Activated CD4-positive, alpha-beta T cell treated with anti-CD3 and anti-CD28 coated beads, Interleukin-2, amount 50 U/mL, for 1 hour (primary cell): ENCODE results near the gene IER3IP1.
A peak's percentile ranks its signal among the peaks of the same experiment; 100 is the strongest.
"Not testable (repeated sequence)": the region's sequence is repeated elsewhere in the genome, so short reads cannot be mapped to it uniquely, and the experiment has no call there.

ENCODE experiments used
- DNase-seq: peaks from one replicate; pipeline ENCODE4 v3.0.0-alpha.2; 2020

IER3IP1 gene, protein sequence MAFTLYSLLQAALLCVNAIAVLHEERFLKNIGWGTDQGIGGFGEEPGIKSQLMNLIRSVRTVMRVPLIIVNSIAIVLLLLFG

GRCh38 chr18:47175898-47176575, at the start of gene IER3IP1:
TSS of gene IER3IP1 (minus strand) at chr18:47176364. CDS start at chr18:47176277, 87 bp downstream.
- peak; percentile 85 for DNase-seq

DNA sequence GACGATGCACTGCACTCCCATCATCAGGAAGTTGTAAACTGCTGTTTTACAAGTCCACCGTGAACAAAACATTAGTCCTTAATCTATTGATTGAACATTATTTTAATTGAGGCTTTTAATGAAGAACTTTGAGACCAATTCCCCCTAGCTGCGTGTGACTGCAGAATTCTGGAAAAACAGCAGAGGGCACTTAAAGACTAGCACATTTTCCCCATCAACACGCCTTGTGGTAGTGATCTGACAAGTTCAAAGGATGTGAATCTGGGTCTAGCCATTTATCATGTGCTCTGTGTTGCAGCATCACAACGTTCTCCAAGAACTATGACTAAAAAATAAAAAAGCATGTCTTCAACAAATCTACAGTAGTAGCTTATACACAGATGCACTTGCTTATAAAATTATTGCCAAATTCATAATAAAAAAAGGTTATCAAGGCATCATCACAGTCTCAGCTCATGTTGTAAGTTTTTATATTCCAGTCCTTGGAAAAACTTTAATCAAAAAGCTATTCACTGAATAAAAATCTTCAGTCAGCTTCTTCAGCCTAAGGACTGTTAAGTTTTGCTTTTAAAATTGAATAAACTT, 39.5 kb upstream of the IER3IP1 start:
- DNase-seq, result no peak

DNA sequence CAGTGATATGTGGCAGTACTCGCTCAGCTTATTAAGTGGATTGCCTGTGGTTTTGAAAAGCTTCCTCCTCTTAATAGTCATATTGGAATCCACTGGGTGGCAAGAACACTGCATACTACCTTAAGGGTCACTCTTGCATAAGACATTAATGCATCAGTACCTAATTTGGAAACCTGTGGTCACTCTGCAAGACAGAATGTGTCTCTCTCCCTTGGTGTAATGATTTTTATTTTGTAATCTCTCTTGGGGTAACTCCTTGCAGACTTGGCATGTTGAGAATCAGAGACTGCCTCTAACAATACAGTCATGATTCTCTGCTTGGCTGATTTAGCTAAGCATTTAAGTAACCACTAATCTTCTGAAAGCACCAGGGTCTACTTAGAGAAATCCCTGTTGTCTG, 33.0 kb upstream of the IER3IP1 start:
- no peak for DNase-seq

DNA sequence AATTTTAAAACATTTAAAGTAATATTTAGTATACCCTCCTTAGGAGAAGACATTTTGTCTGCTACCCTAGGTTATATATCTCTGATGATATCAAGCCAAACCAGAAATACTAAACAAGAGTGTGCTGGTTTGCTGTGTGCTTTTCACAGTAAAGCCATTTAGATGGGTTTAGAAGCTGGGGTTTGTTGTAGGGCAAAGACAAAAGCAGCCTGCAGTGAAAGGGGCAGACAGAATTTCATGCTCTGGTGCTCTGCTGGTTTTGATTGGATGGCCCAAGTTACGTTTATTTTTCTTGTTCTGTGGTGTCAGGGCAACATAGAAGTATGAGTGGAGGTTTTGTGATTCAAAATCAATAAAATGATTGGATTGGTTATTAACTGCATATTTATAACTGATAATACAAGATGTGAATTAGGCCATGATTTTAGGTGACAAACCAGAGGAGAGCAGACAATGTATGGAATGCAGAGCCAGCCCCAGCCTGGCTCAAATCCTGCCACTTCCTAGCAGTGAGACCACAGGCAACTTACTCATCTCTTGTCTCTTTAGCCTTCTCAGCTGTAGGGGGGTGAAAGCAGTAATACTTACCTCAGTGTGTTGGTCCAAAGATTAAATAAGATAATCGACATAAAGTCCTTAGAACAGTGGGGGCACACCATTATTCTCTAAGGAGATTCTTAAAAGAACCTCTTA, 30.9 kb upstream of the IER3IP1 start:
- DNase-seq, result no peak

GRCh38 chr18:47204908-47205522, 28.9 kb upstream of the IER3IP1 start:
- peak; percentile 22 for DNase-seq

DNA sequence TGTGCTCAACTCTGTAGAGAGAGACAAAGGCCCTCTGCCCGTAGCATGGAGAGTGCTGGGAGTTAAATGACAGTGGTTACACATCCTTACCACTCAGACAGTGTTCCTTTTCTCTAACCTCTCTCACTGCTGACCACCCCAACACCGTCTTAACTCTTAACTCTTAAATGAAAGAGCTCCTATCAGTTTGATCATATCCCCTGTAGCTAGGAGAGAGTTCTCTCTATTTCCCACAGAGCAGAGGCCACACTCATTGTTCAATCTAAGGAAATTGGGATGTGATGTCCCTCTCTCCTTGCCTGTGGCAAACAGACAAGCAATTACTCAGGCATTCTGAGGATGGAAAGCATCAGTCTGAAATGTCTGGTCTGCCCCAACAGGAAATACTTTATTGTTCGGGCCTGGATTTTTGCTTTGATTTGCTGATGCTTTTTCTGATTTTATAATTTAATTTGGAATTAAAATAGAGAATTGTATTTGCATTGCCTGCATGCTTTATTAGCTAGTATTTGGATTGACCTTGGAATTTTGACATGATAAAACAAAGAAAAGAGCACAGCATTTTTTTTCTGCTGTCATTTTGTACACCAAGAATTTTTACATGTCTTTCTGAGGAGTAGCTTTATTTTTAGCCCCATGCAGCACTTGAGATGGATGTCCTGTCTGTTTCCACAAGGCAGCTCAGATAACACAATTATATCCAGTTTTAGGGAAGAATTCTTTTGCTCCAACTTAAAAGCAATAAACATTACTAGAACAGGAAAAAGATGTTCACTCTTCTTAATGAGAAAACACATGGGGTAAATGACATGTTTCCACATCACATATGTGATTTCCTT, 27.7 kb upstream of the IER3IP1 start:
- no peak for DNase-seq

- DNase-seq, result not testable (repeated sequence)
These were observed 19.8 kb upstream of the IER3IP1 start for GRCh38 chr18:47195961-47196360.

DNA sequence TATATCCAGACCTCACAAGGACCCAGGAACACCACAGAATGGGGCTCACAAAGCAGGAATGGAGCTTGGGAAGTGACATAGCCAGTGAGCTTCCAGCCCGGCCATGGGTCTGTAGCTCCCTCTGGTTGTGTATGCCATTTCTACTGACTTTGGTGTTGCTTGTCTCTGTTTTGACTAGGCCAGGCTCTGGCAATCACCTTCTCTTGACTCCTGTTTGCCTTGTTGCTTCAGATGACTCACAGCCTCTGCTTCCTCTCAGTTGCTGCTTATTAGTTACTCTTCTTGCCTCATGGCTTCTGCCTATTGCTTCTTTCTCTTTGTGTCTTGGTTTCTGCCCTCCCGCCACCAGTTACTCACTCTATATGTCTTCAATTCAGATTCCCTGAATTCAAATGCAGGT, 15.8 kb upstream of the IER3IP1 start:
- DNase-seq, result no peak

GRCh38 chr18:47187721-47188120, 11.6 kb upstream of the IER3IP1 start:
- DNase-seq, result no peak

GRCh38 chr18:47184419-47185050, 8.4 kb upstream of the IER3IP1 start:
- no peak for DNase-seq

- not testable (repeated sequence) for DNase-seq
These were observed 6.0 kb upstream of the IER3IP1 start for GRCh38 chr18:47182156-47182555.

DNA sequence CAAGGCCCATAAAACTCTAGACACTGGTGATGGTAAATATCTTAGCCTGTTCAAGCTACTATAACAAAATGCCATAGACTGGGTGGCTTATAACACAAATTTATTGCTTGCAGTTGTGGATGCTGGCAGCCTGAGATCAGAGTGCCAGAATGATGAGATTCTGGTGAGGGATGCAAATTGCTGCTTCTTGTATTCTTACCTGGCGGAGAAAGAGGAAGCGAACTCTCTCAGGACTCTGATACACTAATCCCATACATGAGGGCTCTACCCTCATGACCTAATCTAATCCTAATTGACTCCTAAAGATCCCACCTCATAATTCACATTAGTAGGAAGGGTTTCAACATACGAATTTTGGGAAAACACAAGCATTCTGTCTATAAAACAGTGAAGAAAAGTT, 4.6 kb upstream of the IER3IP1 start:
- DNase-seq, result no peak

GRCh38 chr18:47179520-47179919, 3.4 kb upstream of the IER3IP1 start:
- no peak for DNase-seq

- DNase-seq, result no peak
These were observed 774 bp downstream of the IER3IP1 start for GRCh38 chr18:47175283-47175897.

DNA sequence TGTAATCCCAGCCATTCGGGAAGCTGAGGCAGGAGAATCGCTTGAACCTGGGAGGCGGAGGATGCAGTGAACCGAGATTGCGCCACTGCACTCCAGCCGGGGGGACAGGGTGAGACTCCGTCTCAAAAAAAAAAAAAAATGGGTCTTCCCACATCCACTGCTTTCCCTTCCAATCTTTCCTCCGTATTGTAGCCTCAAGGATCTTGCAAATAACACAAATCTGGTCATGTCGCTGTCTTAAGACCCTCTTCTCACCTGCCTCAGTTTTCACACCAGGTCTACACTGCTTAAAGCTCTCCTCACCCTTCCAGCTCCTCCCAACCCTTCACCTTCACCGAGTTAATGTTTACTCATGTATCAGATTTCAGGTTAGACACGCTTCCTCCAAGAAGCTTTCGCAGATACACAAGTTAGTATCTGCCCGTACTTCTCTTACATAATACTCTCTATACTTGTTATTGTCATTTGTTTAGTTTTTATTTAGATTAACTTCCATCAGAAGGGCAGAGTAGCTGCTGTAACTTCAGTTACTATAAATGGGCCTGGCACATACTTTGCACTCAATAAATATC, 1.5 kb downstream of the IER3IP1 start:
- DNase-seq, result no peak

DNA sequence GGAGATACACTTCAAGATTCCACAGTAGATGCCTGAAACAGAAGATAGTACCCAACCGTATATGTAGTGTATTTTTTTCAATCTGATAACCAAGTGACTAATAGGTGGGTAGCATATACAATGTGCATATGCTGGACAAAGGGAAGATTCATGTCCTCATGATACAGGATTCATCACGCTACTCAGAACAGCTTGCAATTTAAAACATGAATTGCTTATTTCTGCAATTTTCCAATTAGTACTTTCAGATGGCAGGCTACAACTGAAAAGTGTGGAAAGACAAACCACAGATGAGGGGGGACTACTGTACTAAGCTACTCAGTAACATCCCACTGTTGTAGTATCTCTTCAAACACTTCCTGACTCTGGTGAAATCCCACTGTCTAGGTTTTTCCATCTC, 3.7 kb downstream of the IER3IP1 start:
- DNase-seq, result no peak

GRCh38 chr18:47168913-47169312, 7.3 kb downstream of the IER3IP1 start:
- DNase-seq, result no peak

DNA sequence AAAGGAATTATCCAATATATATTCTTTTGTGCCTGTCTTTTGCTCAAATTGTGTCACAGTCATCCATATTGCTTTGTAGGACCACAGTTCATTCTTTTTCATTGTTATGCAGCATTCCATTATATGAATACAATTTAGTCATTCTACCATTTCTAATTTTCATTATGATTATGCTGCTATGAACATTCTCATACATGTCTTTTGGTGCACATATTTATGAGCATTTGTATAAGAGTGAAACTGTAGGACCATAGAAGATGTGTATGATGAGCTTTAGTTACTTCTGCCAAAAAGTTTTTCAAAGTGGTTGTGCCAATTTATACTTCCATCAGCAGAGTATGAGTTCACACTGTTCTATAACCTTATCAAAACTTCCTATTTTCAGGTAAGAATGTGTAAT, 7.7 kb downstream of the IER3IP1 start:
- DNase-seq, result no peak

DNA sequence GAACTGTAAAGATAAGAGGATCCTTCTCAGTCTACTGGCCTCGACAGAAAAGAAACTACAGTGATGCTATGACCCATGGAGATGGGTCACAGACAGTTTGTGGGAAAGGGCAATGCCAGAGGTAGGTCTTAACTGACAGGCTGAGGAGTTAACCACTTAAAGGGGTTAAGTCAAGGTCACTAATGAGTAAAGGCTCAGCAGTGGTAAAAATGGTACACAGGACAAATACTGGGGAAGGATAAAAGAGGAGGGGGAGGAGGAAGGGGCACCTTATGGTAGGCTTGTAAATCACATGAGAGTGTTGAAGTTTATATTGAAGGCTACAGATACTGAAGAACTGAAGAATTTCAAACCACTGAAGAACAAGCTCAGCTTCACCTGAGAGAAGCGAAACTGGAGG, 9.9 kb downstream of the IER3IP1 start:
- no peak for DNase-seq

GRCh38 chr18:47163241-47163640, 12.9 kb downstream of the IER3IP1 start:
- no peak for DNase-seq

- DNase-seq, result no peak
These were observed 15.9 kb downstream of the IER3IP1 start for GRCh38 chr18:47160256-47160655.
